ENCODE measurements around the gene LRRTM4.

DNA sequence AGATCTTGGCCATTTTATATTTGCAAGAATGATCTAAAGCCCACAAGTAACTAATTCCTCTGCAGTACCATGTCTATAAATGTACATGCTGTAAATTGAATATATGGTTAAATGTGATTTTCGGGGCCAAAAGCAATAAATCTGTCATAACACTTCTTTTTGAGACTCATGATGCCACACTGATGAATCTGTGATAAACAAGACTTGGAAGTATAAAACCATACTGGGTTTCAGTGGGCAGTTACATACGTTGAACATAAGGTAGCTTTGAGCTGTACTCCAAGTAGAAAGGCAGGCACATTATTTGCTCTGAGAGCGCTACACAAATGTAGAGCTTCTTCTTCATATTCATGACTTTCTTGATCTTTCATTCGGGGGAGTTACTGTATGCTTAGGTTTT lies 792.2 kb downstream of the LRRTM4 start:
- TF ChIP-seq, protein P1, sequence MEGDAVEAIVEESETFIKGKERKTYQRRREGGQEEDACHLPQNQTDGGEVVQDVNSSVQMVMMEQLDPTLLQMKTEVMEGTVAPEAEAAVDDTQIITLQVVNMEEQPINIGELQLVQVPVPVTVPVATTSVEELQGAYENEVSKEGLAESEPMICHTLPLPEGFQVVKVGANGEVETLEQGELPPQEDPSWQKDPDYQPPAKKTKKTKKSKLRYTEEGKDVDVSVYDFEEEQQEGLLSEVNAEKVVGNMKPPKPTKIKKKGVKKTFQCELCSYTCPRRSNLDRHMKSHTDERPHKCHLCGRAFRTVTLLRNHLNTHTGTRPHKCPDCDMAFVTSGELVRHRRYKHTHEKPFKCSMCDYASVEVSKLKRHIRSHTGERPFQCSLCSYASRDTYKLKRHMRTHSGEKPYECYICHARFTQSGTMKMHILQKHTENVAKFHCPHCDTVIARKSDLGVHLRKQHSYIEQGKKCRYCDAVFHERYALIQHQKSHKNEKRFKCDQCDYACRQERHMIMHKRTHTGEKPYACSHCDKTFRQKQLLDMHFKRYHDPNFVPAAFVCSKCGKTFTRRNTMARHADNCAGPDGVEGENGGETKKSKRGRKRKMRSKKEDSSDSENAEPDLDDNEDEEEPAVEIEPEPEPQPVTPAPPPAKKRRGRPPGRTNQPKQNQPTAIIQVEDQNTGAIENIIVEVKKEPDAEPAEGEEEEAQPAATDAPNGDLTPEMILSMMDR (conservative IDR thresholded peaks at IDR 0.05 in 1 of 2, IDR thresholded peaks at IDR 0.05 in 1 of 2; ENCODE audit: extremely low read depth in 1 of 2, insufficient read depth in 1 of 2, low read depth in 1 of 2, low read length in 2 of 2), result no peak
- no peak for TF ChIP-seq EZH2 (IDR thresholded peaks at IDR 0.05; ENCODE audit: borderline replicate concordance, low read length)
